AG04450 (cell line): ENCODE results near the gene RPP14. TPM values are rescaled to one million over a fixed set of nuclear protein-coding genes. Genes with fewer than 3 reads are reported as not detected.

Experiments
- CTCF ChIA-PET: fragments of 300-600, 350-600 bp; formaldehyde crosslinking; extraction: SDS; loops from one replicate; lab custom pipeline; 2022; ENCODE audit warnings: antibody characterized with exemption, inconsistent platforms; lab: Charles Lee
- POLR2A ChIA-PET: fragments of 350-600 bp; formaldehyde crosslinking; extraction: SDS; loops from one replicate; lab custom pipeline; 2021; ENCODE audit warnings: antibody characterized with exemption, inconsistent platforms; lab: Yijun Ruan, JAX
- DNase-seq: peaks from one replicate; pipeline ENCODE4 v3.0.0-alpha.2; 2011; ENCODE audit warnings: low read depth, low spot score
- H3K27ac ChIP-seq: one replicate; pipeline ENCODE4 v1.5.1; 2012; ENCODE audit warnings: low read depth, low read length, control low read depth
- H3K27me3 ChIP-seq: one replicate; pipeline ENCODE4 v1.6.0; 2012; ENCODE audit warnings: low read length; ENCODE audit not compliant: control insufficient read depth, insufficient read depth
- H3K4me3 ChIP-seq: 2 replicates; pipeline ENCODE4 v1.5.1; 2011; ENCODE audit warnings: mild to moderate bottlenecking, low read depth, low read length, control low read depth
- H3K9me3 ChIP-seq: 2 replicates; pipeline ENCODE4 v1.5.1; 2012; ENCODE audit warnings: low read length; ENCODE audit not compliant: control insufficient read depth, insufficient read depth
- CTCF ChIP-seq: IDR thresholded peaks from 2 replicates; pipeline ENCODE4 v1.5.1; 2011; ENCODE audit warnings: low read depth, low read length, control low read depth, inconsistent platforms
- polyA plus RNA-seq: library from polyadenylated mRNA; depleted of rRNA; stranded (reverse); fragments of >200 nt; gene quantifications from 2 replicates; pipeline ENCODE4 v1.2.3, GENCODE V29; 2011; rRNA removed
- small RNA-seq: library from RNA; depleted of rRNA; stranded (forward); fragments of <200 nt; gene quantifications from one replicate; pipeline ENCODE3, GENCODE V24; 2012; ENCODE audit warnings: low read depth; ENCODE audit not compliant: insufficient read length

RPP14 gene
- polyA plus RNA-seq, 1 experiment = 18.5 TPM

- H3K27ac ChIP-seq = no peak overlapping the region
- H3K27me3 ChIP-seq = no peaks in the 10 kb centered on the region
- ChIA-PET CTCF (interaction anchor here (1.3 kb wide), 1 partner anchor 206 kb away, joined by 3 read pairs; no protein-coding TSS in a partner anchor), POLR2A (no interaction called here)
- no peak for DNase-seq
- no peaks in the 10 kb centered on the region for H3K9me3 ChIP-seq
- no peak for TF ChIP-seq CTCF
- H3K4me3 ChIP-seq = no peak overlapping the region
Measured at GRCh38 chr3:58361866-58362265, 55.8 kb downstream of the RPP14 start.

- no peaks in the 10 kb centered on the region for H3K9me3 ChIP-seq
- no peak for DNase-seq
- CTCF ChIA-PET = interaction anchor here (1.1 kb wide), 1 partner anchor 67 kb away, joined by 3 read pairs; no protein-coding TSS in a partner anchor
- POLR2A ChIA-PET = no interaction called here
- TF ChIP-seq CTCF = no peak
- H3K27ac ChIP-seq = no peak overlapping the region
- H3K4me3 ChIP-seq = no peak overlapping the region
- no peaks in the 10 kb centered on the region for H3K27me3 ChIP-seq
Measured at GRCh38 chr3:58366699-58367098, 60.7 kb downstream of the RPP14 start.

- Histone ChIP-seq H3K27me3 (no peaks in the 10 kb centered on the region), H3K9me3 (no peaks in the 10 kb centered on the region), H3K4me3 (no peak overlapping the region), H3K27ac (no peak overlapping the region)
- CTCF ChIA-PET = interaction anchor here (0.7 kb wide), 1 partner anchor 63 kb away, joined by 3 read pairs; the partner anchor contains the start of genes HTD2 and RPP14
- DNase-seq = no peak
- TF ChIP-seq CTCF = no peak
- POLR2A ChIA-PET = no interaction called here
Measured at GRCh38 chr3:58369038-58369437, 63.0 kb downstream of the RPP14 start.

Small RNA genes lying within 50 kb of the gene (small RNA-seq; reads per million reads assigned to genes)
- not detected for gene AC098479.1

Other genes starting within 250 kb of the RPP14 start
- not detected in 2 replicates for gene DNASE1L3, start 95.3 kb upstream of the RPP14 start, polyA plus RNA-seq
- 8.4 and 9.7 TPM in 2 replicates for gene ABHD6, start 68.5 kb upstream of the RPP14 start, polyA plus RNA-seq
- gene HTD2, start 275 bp downstream of the RPP14 start, polyA plus RNA-seq = 7.1 and 9.6 TPM in 2 replicates
- gene PXK, start 26.6 kb downstream of the RPP14 start, polyA plus RNA-seq = 56.6 and 70.3 TPM in 2 replicates
- gene PDHB, start 127.6 kb downstream of the RPP14 start, polyA plus RNA-seq = 85.9 and 109 TPM in 2 replicates
- 9.6 and 13.7 TPM in 2 replicates for gene KCTD6, start 185.9 kb downstream of the RPP14 start, polyA plus RNA-seq
- gene ACOX2, start 230.9 kb downstream of the RPP14 start, polyA plus RNA-seq = 27.8 and 30.8 TPM in 2 replicates